ENCODE measurements around the gene MDFI.

The MDFI gene

GRCh38 chr6:41674231-41675000 lies 36.1 kb downstream of the MDFI start:
- DNase-seq: peak; percentile 67

- DNase-seq: peak; percentile 98
Observed at GRCh38 chr6:41675176-41675775, 37.0 kb downstream of the MDFI start.

- DNase-seq: peak; percentile 93
Observed at GRCh38 chr6:41675992-41676391, 37.7 kb downstream of the MDFI start.

- DNase-seq: no peak
Observed at GRCh38 chr6:41676431-41676830, 38.2 kb downstream of the MDFI start.

- DNase-seq: peak; percentile 98
Observed at GRCh38 chr6:41677124-41677921, 39.1 kb downstream of the MDFI start.

- peak; percentile 42 for DNase-seq
Observed at GRCh38 chr6:41678511-41679084, 40.3 kb downstream of the MDFI start.

GRCh38 chr6:41679696-41680095 lies 41.4 kb downstream of the MDFI start:
- DNase-seq: no peak

GRCh38 chr6:41680182-41680965 lies 42.1 kb downstream of the MDFI start:
- DNase-seq: peak; percentile 25

GRCh38 chr6:41682056-41682477 lies 43.8 kb downstream of the MDFI start:
- DNase-seq: peak; percentile 95

- DNase-seq: peak; percentile 26
Observed at GRCh38 chr6:41682497-41683272, 44.4 kb downstream of the MDFI start.

GRCh38 chr6:41683273-41683522 lies 44.9 kb downstream of the MDFI start:
- DNase-seq: no peak

GRCh38 chr6:41683523-41684310 lies 45.4 kb downstream of the MDFI start:
- DNase-seq: peak; percentile 82

- DNase-seq: no peak
Observed at GRCh38 chr6:41684311-41685180, 46.3 kb downstream of the MDFI start.

- no peak for DNase-seq
Observed at GRCh38 chr6:41685641-41686380, 47.5 kb downstream of the MDFI start.

- DNase-seq: no peak
Observed at GRCh38 chr6:41687501-41688175, 49.4 kb downstream of the MDFI start.

- DNase-seq: no peak
Observed at GRCh38 chr6:41688256-41688965, 50.1 kb downstream of the MDFI start.

- no peak for DNase-seq
Observed at GRCh38 chr6:41689171-41690008, 51.1 kb downstream of the MDFI start.

All from NCI-H69 (cell line).